ENCODE data around the gene STON2. TPM values are rescaled to one million over a fixed set of nuclear protein-coding genes. Genes with fewer than 3 reads are reported as not detected.

Gene STON2
- total RNA-seq, 1 donor from 2014 or later = not detected

DNA sequence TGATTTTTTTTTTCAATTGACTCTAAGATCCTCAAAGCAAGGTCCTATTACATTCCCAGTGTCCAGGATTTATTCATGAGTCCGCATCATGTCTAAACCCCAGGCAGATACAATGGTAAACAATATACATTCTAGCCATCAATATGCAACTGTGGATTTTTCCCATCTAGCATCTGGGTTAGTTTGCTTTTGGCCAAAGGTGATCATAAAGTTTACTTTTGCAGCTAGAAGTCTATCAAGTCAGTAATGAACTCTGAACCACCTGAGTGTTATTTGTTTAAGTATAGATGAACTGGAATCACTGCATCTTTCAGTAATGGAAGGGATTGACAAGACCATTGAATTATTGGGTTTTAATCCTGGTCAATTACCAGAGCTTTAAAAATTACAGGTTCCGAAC, 80.8 kb downstream of the STON2 start:
- Mint-ChIP-seq H3K4me1 (no peaks in the 10 kb centered on the region), H3K27ac (no peak overlapping the region), H3K9me3 (no peaks in the 10 kb centered on the region), H3K27me3 (peaks cover 4% of the 10 kb centered on the region), H3K36me3 (ENCODE audit: low read depth) (no peaks in the 10 kb centered on the region), H3K4me3 (no peak overlapping the region)
- ChIA-PET CTCF (no interaction called here), POLR2A (no interaction called here)
- ATAC-seq (ENCODE audit: low read depth) (no peak), DNase-seq (no peak)
- no peak for TF ChIP-seq CTCF (IDR thresholded peaks at IDR 0.05)
- intact Hi-C loops (cut with micrococcal nuclease) = no loop called here

DNA sequence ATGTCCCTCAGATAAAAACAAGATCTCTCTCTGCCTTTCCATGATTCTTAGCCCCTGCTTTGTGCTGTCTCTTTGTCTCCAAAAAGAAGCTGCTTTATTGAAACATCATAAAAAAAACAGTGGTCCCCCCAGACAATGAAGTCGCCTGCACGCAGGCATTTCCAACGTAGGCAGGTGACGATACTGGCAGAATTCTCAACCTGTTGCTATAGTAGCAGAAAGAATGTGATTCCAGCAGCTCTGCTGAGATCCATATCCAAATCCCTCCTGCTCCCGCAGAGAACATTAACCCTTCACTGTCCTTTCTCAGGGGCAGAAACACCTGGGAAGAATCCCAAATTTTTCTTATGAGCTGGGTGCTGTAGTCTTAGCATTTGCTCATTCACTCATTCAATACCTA, 84.8 kb downstream of the STON2 start:
- CTCF ChIA-PET = no interaction called here
- peaks cover 2% of the 10 kb centered on the region for H3K4me1 Mint-ChIP-seq
- POLR2A ChIA-PET = no interaction called here
- TF ChIP-seq CTCF (IDR thresholded peaks at IDR 0.05) = no peak
- DNase-seq (no peak), ATAC-seq (ENCODE audit: low read depth) (no peak)
- H3K4me3 Mint-ChIP-seq = no peak overlapping the region
- H3K9me3 Mint-ChIP-seq = no peaks in the 10 kb centered on the region
- no peaks in the 10 kb centered on the region for H3K36me3 Mint-ChIP-seq (ENCODE audit: low read depth)
- intact Hi-C loops (cut with micrococcal nuclease) = no loop called here
- H3K27me3 Mint-ChIP-seq = peaks cover 5% of the 10 kb centered on the region
- no peak overlapping the region for H3K27ac Mint-ChIP-seq

GRCh38 chr14:81314443-81315175, 85.5 kb downstream of the STON2 start:
- Mint-ChIP-seq H3K4me3 (no peak overlapping the region), H3K36me3 (ENCODE audit: low read depth) (no peaks in the 10 kb centered on the region), H3K4me1 (peaks cover 2% of the 10 kb centered on the region), H3K27ac (no peak overlapping the region), H3K9me3 (no peaks in the 10 kb centered on the region), H3K27me3 (peaks cover 7% of the 10 kb centered on the region)
- DNase-seq (no peak), ATAC-seq (ENCODE audit: low read depth) (no peak)
- ChIA-PET POLR2A (no interaction called here), CTCF (no interaction called here)
- TF ChIP-seq CTCF (IDR thresholded peaks at IDR 0.05) = no peak
- intact Hi-C loops (cut with micrococcal nuclease) = no loop called here

DNA sequence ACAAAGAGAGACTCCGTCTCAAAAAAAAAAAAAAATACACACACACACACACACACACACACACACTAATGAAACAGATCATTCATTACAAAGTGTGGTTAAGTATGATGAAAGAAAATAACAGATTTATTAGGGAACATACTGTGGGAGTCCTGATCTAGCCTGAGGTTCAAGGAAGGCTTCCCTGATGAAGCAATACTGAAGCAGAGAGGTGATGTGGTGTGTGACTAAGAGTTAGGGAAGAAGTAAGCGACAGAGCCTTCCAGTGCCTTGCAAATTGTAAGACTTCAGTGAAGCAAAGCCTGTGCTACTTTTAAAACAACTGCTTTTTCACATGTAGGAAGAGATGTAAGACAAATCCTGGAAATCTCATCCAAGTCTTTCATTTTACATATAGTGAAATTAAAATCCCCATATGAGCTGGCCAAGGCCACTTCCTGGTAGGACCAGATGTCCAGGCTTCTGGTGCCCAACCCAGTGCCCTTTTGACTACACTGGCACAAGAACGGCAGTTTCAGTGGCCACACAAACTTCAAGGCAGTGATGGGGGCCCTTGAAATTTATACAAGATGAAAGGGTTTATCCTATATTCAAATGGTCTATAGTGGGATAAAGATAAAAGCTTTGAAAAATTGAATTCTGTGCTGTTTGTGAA, 86.2 kb downstream of the STON2 start:
- intact Hi-C loops (cut with micrococcal nuclease) = no loop called here
- POLR2A ChIA-PET = no interaction called here
- Mint-ChIP-seq H3K36me3 (ENCODE audit: low read depth) (no peaks in the 10 kb centered on the region), H3K27ac (no peak overlapping the region), H3K4me3 (no peak overlapping the region), H3K9me3 (no peaks in the 10 kb centered on the region), H3K4me1 (peaks cover 2% of the 10 kb centered on the region), H3K27me3 (peaks cover 7% of the 10 kb centered on the region)
- ATAC-seq (ENCODE audit: low read depth) (no peak), DNase-seq (no peak)
- no peak for TF ChIP-seq CTCF (IDR thresholded peaks at IDR 0.05)
- CTCF ChIA-PET = no interaction called here

DNA sequence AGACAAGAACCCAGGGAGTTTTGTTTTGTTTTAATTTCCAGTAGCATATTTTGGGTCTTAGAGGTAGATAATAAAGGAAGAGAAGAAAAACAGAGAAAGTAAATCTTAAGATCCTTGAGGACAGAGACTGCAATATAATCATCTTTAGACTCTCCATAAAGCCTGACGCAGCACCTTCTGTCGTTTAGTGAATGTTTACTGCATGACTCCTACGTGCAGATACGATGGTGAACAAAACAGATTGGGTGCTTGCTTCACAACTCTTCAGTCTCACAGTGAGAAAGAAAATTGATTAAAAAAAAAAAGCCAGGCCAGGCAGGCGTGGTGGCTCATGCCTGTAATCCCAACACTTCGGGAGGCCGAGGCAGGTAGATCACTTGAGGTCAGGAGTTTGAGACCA, 86.9 kb downstream of the STON2 start:
- intact Hi-C loops (cut with micrococcal nuclease) = no loop called here
- H3K9me3 Mint-ChIP-seq = no peaks in the 10 kb centered on the region
- peaks cover 2% of the 10 kb centered on the region for H3K4me1 Mint-ChIP-seq
- no peak overlapping the region for H3K27ac Mint-ChIP-seq
- ChIA-PET CTCF (no interaction called here), POLR2A (no interaction called here)
- H3K36me3 Mint-ChIP-seq (ENCODE audit: low read depth) = no peaks in the 10 kb centered on the region
- no peak for DNase-seq
- H3K27me3 Mint-ChIP-seq = peaks cover 7% of the 10 kb centered on the region
- no peak for TF ChIP-seq CTCF (IDR thresholded peaks at IDR 0.05)
- no peak overlapping the region for H3K4me3 Mint-ChIP-seq
- ATAC-seq (ENCODE audit: low read depth) = no peak

All from activated B cell treated with CpG ODN at 0.5 μM for 24 hours (primary cell).